ENCODE measurements around the gene KIF13A. TPM values are rescaled to one million over a fixed set of nuclear protein-coding genes. Genes with fewer than 3 reads are reported as not detected.
A peak's percentile ranks its signal among the peaks of the same experiment; 100 is the strongest.
"Not testable (repeated sequence)": the region's sequence is repeated elsewhere in the genome, so short reads cannot be mapped to it uniquely, and the experiment has no call there.

The KIF13A gene
- total RNA-seq, 1 donor from 2014 or later: 145 TPM

GRCh38 chr6:17911656-17912055 lies 75.8 kb downstream of the KIF13A start:
- intact Hi-C loops (cut with DNase I); DNase-seq (ENCODE audit: low spot score): not testable (repeated sequence)

GRCh38 chr6:17910189-17910588 lies 77.2 kb downstream of the KIF13A start:
- intact Hi-C loops (cut with DNase I): no loop called here
- DNase-seq (ENCODE audit: low spot score): no peak

GRCh38 chr6:17908831-17909230 lies 78.6 kb downstream of the KIF13A start:
- intact Hi-C loops (cut with DNase I): no loop called here

GRCh38 chr6:17907406-17908229 lies 79.8 kb downstream of the KIF13A start:
- DNase-seq (ENCODE audit: low spot score): peak; percentile 89
- intact Hi-C loops (cut with DNase I): no loop called here

More at GRCh38 chr6:17908831-17909230, 78.6 kb downstream of the KIF13A start:
- no peak for DNase-seq (ENCODE audit: low spot score)

GRCh38 chr6:17905611-17906592 lies 81.5 kb downstream of the KIF13A start:
- intact Hi-C loops (cut with DNase I): no loop called here
- DNase-seq (ENCODE audit: low spot score): no peak

GRCh38 chr6:17904491-17905120 lies 82.8 kb downstream of the KIF13A start:
- intact Hi-C loops (cut with DNase I): no loop called here
- no peak for DNase-seq (ENCODE audit: low spot score)

- no peak for DNase-seq (ENCODE audit: low spot score)
- intact Hi-C loops (cut with DNase I): no loop called here
These were observed 84.5 kb downstream of the KIF13A start for GRCh38 chr6:17902974-17903373.

- no peak for DNase-seq (ENCODE audit: low spot score)
- intact Hi-C loops (cut with DNase I): no loop called here
These were observed 85.9 kb downstream of the KIF13A start for GRCh38 chr6:17901493-17901892.

GRCh38 chr6:17900011-17900410 lies 87.4 kb downstream of the KIF13A start:
- DNase-seq (ENCODE audit: low spot score): no peak
- intact Hi-C loops (cut with DNase I): no loop called here

- intact Hi-C loops (cut with DNase I): no loop called here
- no peak for DNase-seq (ENCODE audit: low spot score)
These were observed 87.9 kb downstream of the KIF13A start for GRCh38 chr6:17899491-17899890.

GRCh38 chr6:17897681-17898080 lies 89.8 kb downstream of the KIF13A start:
- intact Hi-C loops (cut with DNase I): no loop called here
- no peak for DNase-seq (ENCODE audit: low spot score)

GRCh38 chr6:17894905-17895304 lies 92.5 kb downstream of the KIF13A start:
- no peak for DNase-seq (ENCODE audit: low spot score)
- intact Hi-C loops (cut with DNase I): no loop called here

GRCh38 chr6:17894191-17894590 lies 93.2 kb downstream of the KIF13A start:
- no peak for DNase-seq (ENCODE audit: low spot score)
- intact Hi-C loops (cut with DNase I): no loop called here

- no peak for DNase-seq (ENCODE audit: low spot score)
- intact Hi-C loops (cut with DNase I): no loop called here
These were observed 95.2 kb downstream of the KIF13A start for GRCh38 chr6:17892097-17892686.

- intact Hi-C loops (cut with DNase I): no loop called here
- DNase-seq (ENCODE audit: low spot score): no peak
These were observed 97.1 kb downstream of the KIF13A start for GRCh38 chr6:17890309-17890708.

GRCh38 chr6:17889777-17890176 lies 97.7 kb downstream of the KIF13A start:
- DNase-seq (ENCODE audit: low spot score); intact Hi-C loops (cut with DNase I): not testable (repeated sequence)

- intact Hi-C loops (cut with DNase I): no loop called here
- no peak for DNase-seq (ENCODE audit: low spot score)
These were observed 100.5 kb downstream of the KIF13A start for GRCh38 chr6:17886891-17887290.

GRCh38 chr6:17885889-17886576 lies 101.4 kb downstream of the KIF13A start:
- intact Hi-C loops (cut with DNase I): no loop called here
- no peak for DNase-seq (ENCODE audit: low spot score)

Measured in cardiac septum (tissue), 1 donor.